Mammary epithelial cell (primary cell): Measurements from ENCODE around the gene HOXD9.

ENCODE experiments used
- EZH2 ChIP-seq: IDR thresholded peaks from 2 replicates; pipeline ENCODE4 v1.6.1; 2012; ENCODE audit warnings: low read length, inconsistent platforms, borderline replicate concordance
- TF ChIP-seq, protein P1 (sequence below), 2 donors: IDR thresholded peaks in 1 of 2; conservative IDR thresholded peaks in 1 of 2; 2 replicates each; pipeline ENCODE4 v1.5.1; 2011 to 2012; ENCODE audit warnings: inconsistent platforms in 2 of 2, low read length in 2 of 2, mild to moderate bottlenecking in 2 of 2, control low read depth in 1 of 2, low read depth in 1 of 2; ENCODE audit not compliant: insufficient read depth in 1 of 2; ENCODE audit errors: extremely low read depth in 1 of 2

DNA sequence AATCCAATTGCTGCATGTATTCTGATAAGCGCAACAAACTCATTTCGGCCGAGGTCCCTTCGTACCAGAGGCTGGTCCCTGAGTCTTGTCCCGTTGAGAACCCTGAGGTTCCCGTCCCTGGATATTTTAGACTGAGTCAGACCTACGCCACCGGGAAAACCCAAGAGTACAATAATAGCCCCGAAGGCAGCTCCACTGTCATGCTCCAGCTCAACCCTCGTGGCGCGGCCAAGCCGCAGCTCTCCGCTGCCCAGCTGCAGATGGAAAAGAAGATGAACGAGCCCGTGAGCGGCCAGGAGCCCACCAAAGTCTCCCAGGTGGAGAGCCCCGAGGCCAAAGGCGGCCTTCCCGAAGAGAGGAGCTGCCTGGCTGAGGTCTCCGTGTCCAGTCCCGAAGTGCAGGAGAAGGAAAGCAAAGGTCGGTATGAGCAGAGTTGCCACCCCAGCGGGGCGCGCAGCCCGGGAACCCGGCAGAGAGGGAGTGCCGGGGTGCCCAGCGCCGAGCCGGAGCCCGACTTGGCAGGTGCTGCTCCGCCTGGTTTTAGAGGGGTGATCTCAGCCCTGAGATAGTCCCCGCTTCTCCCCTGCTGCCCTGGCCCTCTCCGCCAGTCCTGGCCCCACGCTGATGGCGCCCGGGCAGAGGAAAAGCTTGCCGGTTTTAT lies 5.2 kb upstream of the HOXD9 start:
- TF ChIP-seq, protein P1, sequence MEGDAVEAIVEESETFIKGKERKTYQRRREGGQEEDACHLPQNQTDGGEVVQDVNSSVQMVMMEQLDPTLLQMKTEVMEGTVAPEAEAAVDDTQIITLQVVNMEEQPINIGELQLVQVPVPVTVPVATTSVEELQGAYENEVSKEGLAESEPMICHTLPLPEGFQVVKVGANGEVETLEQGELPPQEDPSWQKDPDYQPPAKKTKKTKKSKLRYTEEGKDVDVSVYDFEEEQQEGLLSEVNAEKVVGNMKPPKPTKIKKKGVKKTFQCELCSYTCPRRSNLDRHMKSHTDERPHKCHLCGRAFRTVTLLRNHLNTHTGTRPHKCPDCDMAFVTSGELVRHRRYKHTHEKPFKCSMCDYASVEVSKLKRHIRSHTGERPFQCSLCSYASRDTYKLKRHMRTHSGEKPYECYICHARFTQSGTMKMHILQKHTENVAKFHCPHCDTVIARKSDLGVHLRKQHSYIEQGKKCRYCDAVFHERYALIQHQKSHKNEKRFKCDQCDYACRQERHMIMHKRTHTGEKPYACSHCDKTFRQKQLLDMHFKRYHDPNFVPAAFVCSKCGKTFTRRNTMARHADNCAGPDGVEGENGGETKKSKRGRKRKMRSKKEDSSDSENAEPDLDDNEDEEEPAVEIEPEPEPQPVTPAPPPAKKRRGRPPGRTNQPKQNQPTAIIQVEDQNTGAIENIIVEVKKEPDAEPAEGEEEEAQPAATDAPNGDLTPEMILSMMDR (conservative IDR thresholded peaks at IDR 0.05 in 1 of 2, IDR thresholded peaks at IDR 0.05 in 1 of 2; ENCODE audit: extremely low read depth in 1 of 2, insufficient read depth in 1 of 2, low read depth in 1 of 2, low read length in 2 of 2), result no peak
- peak; percentile 68 for TF ChIP-seq EZH2
